Small intestine (tissue), 7 donors: Measurements from ENCODE around the gene MUC6. TPM values are rescaled to one million over a fixed set of nuclear protein-coding genes. Genes with fewer than 3 reads are reported as not detected.
A peak's percentile ranks its signal among the peaks of the same experiment; 100 is the strongest.

Source experiments
- DNase-seq, 2 donors: peaks; one replicate each; pipeline versions ENCODE4 v3.0.0 to v3.0.0-alpha.2; 2013
- FAIRE-seq: peaks from 2 replicates; lab custom pipeline; 2012; peaks lifted over from hg19 to GRCh38; lab: Jason Lieb, UNC
- H3K27ac ChIP-seq, 3 donors: one replicate each; pipeline ENCODE4 v1.5.1; 2013; ENCODE audit warnings: low read length in 2 of 3, mild to moderate bottlenecking in 2 of 3, control low read depth in 1 of 3, inconsistent platforms in 1 of 3, low read depth in 1 of 3, moderate library complexity in 1 of 3
- H3K27me3 ChIP-seq, 3 donors: one replicate each; pipeline ENCODE4 v1.6.1; 2013; ENCODE audit warnings: low read length in 3 of 3, inconsistent platforms in 1 of 3; ENCODE audit not compliant: control insufficient read depth in 3 of 3, insufficient read depth in 3 of 3
- H3K36me3 ChIP-seq, 3 donors: one replicate each; pipeline ENCODE4 v1.6.1; 2013; ENCODE audit warnings: low read length in 3 of 3, inconsistent platforms in 1 of 3, low read depth in 1 of 3, mild to moderate bottlenecking in 1 of 3, moderate library complexity in 1 of 3; ENCODE audit not compliant: control insufficient read depth in 3 of 3, insufficient read depth in 2 of 3
- H3K4me1 ChIP-seq, 3 donors: one replicate each; pipeline ENCODE4 v1.6.1; 2013; ENCODE audit warnings: low read length in 2 of 3, inconsistent platforms in 1 of 3, low read depth in 1 of 3, mild to moderate bottlenecking in 1 of 3, moderate library complexity in 1 of 3; ENCODE audit not compliant: control insufficient read depth in 3 of 3, insufficient read depth in 2 of 3
- H3K4me3 ChIP-seq, 3 donors: one replicate each; pipeline ENCODE4 v1.5.1; 2013; ENCODE audit warnings: low read length in 3 of 3, control low read depth in 1 of 3, inconsistent platforms in 1 of 3, low read depth in 1 of 3, mild to moderate bottlenecking in 1 of 3, moderate library complexity in 1 of 3
- H3K9me3 ChIP-seq, 2 donors: one replicate each; pipeline ENCODE4 v1.6.1; 2013; ENCODE audit warnings: low read depth in 1 of 2, low read length in 1 of 2; ENCODE audit not compliant: control insufficient read depth in 2 of 2, insufficient read depth in 1 of 2
- WGBS, 3 donors: extraction: QIAGEN DNeasy Blood & Tissue Kit; methylation state at CpG; one replicate each; pipeline ENCODE4 v1.1.7; 2013; 5-methylcytosine and 5-hydroxymethylcytosine counted together
- polyA plus RNA-seq, 4 donors: library from polyadenylated mRNA; stranded (reverse) in 3 of 4; unstranded in 1 of 4; fragments of 200-250 nt in 3 of 4; fragments of 120-200 nt in 1 of 4; gene quantifications; one replicate each; pipeline versions ENCODE4 v1.2.1 to v1.2.3, GENCODE V29; 2013
- donor health status: healthy with polysubstance abuse.
- donor health status: control.
- donor health status: control.
- donor health status: Bipolar disorder and iron deficiency.
- donor health status: healthy.

The MUC6 gene
- polyA plus RNA-seq, 4 donors: 0.09 to 0.34 (median 0.22) TPM; not detected in 1

DNA sequence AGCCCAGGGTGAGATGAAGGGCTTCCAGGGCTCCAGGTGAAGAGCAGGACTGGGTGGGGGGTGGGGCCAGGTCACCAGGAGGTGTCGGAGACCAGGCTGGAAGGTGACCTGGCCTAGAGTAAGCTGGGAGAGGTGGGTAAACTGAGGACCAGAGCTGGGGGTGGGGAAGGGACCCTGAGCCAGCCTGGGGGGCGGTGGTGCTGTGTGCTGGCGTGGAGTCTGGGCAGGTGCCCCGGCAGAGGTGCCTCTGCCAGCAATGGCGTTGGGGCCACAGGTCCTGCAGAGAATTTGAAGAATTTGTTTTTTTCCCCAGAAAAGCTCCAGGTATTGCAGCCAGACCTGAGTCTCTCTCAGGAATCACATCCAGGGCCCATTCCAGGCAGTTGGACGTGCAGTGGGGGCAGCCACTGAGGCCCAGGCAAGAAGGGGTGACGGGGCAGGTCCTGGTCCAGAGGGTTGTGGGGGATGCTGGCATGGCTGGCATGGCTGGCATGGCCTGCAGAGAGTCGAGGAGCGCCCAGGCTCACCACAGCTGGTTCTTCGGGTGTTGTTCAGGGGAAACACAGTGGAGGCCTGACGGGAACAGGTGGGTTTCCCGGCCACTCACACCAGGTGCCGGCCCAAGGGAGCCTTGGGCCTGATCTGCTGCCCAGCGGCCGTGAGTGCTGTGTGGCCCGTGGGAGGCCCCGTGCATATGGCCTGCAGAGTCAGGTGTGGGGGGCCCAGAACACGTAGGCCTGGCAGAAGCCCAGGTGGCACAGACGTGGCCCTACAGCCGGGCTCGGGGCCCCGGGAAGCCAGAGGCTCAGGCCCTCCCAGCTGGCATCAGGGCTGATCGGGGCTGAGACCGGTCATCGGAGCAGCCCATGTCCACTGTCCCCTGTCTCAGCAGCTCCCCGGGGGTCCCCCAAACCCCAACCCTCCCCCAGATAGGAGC, 6.4 kb upstream of the MUC6 start:
- peaks cover 0 to 3% (median 0%) of the 10 kb centered on the region in 3 donors for H3K27me3 ChIP-seq
- H3K9me3 ChIP-seq: no peaks in the 10 kb centered on the region
- 81 to 88% (median 85%) methylated on average over 24 to 26 of the region's 26 CpGs for WGBS, 3 donors
- DNase-seq: no peak
- no peaks in the 10 kb centered on the region for H3K36me3 ChIP-seq
- H3K4me3 ChIP-seq: no peak overlapping the region
- no peak for FAIRE-seq
- peaks cover 0 to 14% (median 0%) of the 10 kb centered on the region in 3 donors for H3K4me1 ChIP-seq
- H3K27ac ChIP-seq: no peak overlapping the region

DNA sequence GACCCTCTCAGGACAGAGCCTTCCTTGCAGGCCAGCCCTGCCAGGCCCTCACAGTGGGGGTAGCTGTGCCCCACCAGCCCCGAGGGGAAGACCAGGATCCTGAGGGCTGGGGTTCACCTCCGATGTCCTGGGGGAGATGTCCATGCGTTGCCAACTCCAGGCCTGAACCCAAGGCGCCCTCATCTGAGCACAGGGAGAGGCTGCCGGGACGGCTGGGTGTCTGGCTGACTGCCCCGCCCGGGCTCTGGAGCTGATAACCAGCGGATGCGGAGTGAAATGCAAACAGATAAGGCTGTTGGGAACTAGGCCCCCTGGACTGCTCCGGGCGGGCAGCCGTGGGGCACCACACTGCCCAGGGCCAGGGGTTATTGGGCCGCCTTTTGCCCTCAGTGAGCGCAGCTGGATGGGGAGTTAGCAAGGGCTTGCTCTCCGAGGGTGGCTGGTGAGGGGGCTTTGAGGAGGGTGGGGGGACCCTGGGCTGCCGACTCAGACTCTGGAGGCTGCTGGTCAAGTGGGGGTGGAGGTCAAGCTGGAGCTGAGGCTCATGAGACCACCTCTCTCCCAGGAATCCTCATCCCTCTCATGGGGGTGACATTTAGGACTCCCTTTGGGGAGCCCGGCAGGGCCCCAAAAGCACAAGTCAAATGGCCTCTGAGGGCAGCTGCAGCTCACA, 5.6 kb upstream of the MUC6 start:
- FAIRE-seq: no peak

DNA sequence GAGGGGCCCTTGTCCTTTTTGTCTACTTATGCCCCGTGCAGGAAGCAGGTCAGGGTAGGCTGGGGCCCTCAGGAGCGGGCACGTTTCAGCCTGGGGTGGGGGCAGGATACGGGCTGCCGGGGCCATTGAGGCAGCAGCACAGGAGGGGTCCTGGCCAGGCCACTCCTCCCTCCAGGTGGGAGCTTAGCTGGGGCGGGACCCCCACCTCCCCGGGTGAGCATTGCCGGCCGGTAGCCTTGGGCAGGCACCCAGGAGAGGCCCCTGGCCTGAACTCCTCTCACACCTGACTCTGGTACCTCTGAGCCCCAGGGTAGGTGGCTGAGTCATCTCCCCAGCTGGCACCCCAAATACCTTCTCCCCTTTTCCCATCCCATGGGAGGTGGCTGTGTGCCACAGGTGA, 5.0 kb upstream of the MUC6 start:
- DNase-seq: no peak
- H3K36me3 ChIP-seq: no peaks in the 10 kb centered on the region
- peaks cover 0 to 14% (median 0%) of the 10 kb centered on the region in 3 donors for H3K4me1 ChIP-seq
- peaks cover 0 to 7% (median 5%) of the 10 kb centered on the region in 3 donors for H3K27me3 ChIP-seq
- 23 to 71% (median 38%) methylated on average over 9 of the region's 9 CpGs for WGBS, 3 donors
- no peak overlapping the region for H3K27ac ChIP-seq
- no peaks in the 10 kb centered on the region for H3K9me3 ChIP-seq
- FAIRE-seq: no peak
- H3K4me3 ChIP-seq: no peak overlapping the region

More for the DNA sequence above, 5.6 kb upstream of the MUC6 start:
- Histone ChIP-seq H3K4me1 (peaks cover 0 to 14% (median 0%) of the 10 kb centered on the region in 3 donors), H3K36me3 (no peaks in the 10 kb centered on the region), H3K9me3 (no peaks in the 10 kb centered on the region), H3K27me3 (peaks cover 0 to 7% (median 0%) of the 10 kb centered on the region in 3 donors), H3K27ac (no peak overlapping the region), H3K4me3 (no peak overlapping the region)
- peak; percentile 53 to 66 for DNase-seq
- 19 to 53% (median 36%) methylated on average over 16 to 18 of the region's 18 CpGs for WGBS, 3 donors

DNA sequence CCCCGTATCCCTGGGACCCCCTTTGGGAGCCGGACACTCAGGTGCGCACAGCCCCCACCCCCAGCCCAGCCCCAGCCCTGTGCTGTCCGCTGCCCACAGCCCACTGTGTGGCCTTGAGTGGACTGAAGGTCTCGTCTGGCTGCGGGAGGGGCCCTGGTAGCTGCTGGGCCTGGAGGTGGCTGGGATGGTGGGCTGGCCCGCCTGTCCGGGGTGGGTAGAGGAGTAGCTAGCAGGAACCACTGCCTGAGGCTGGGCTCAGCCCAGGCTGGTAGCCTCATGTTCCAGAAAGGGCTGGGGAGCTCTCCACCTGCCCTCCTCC, 4.6 kb upstream of the MUC6 start:
- 72 to 83% (median 74%) methylated on average over 8 of the region's 8 CpGs for WGBS, 3 donors
- DNase-seq (no peak), FAIRE-seq (no peak)
- H3K27me3 ChIP-seq: peaks cover 0 to 7% (median 5%) of the 10 kb centered on the region in 3 donors
- H3K4me3 ChIP-seq: no peak overlapping the region
- H3K36me3 ChIP-seq: no peaks in the 10 kb centered on the region
- H3K9me3 ChIP-seq: no peaks in the 10 kb centered on the region
- H3K27ac ChIP-seq: no peak overlapping the region
- peaks cover 0 to 14% (median 0%) of the 10 kb centered on the region in 3 donors for H3K4me1 ChIP-seq

DNA sequence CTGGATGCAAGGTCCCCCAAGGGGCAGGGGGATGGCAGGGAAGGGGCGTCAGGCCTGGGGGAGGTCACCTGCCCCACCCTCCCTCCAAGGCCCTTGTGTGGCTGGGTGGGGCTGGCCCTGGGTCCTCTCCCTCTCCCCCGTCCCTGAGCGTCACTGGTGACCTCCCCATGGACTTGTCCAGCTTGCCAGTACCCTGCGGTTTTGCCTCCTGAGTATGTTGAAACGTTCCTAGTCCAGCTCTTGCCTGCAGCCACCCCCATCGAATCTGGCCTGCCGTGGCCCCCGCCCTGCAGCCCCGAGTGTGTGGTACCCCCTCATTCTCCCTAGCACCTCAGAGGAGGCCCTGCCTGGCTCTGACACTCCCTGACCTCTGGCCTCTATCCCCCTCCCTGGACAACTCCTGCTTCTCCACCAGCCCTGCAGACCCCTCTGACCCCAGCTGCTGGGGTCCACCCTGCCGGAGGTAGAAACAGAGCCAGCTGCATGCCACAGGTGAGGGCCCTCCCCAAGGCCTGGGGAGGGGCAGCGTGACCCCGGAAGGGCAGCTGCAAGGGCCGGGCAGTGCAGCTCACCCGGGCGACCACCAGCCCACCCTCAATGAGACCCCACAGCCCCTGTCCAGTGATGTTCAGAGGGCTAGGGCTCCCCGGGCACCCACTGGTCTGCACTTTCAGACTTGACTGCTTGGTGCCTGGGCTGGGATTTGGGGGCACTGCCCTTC, 4.1 kb upstream of the MUC6 start:
- H3K4me1 ChIP-seq: peaks cover 0 to 14% (median 0%) of the 10 kb centered on the region in 3 donors
- H3K27ac ChIP-seq: no peak overlapping the region
- no peaks in the 10 kb centered on the region for H3K9me3 ChIP-seq
- H3K36me3 ChIP-seq: no peaks in the 10 kb centered on the region
- 65 to 74% (median 73%) methylated on average over 11 to 16 of the region's 16 CpGs for WGBS, 3 donors
- DNase-seq (no peak), FAIRE-seq (no peak)
- peaks cover 0 to 7% (median 5%) of the 10 kb centered on the region in 3 donors for H3K27me3 ChIP-seq
- H3K4me3 ChIP-seq: no peak overlapping the region

DNA sequence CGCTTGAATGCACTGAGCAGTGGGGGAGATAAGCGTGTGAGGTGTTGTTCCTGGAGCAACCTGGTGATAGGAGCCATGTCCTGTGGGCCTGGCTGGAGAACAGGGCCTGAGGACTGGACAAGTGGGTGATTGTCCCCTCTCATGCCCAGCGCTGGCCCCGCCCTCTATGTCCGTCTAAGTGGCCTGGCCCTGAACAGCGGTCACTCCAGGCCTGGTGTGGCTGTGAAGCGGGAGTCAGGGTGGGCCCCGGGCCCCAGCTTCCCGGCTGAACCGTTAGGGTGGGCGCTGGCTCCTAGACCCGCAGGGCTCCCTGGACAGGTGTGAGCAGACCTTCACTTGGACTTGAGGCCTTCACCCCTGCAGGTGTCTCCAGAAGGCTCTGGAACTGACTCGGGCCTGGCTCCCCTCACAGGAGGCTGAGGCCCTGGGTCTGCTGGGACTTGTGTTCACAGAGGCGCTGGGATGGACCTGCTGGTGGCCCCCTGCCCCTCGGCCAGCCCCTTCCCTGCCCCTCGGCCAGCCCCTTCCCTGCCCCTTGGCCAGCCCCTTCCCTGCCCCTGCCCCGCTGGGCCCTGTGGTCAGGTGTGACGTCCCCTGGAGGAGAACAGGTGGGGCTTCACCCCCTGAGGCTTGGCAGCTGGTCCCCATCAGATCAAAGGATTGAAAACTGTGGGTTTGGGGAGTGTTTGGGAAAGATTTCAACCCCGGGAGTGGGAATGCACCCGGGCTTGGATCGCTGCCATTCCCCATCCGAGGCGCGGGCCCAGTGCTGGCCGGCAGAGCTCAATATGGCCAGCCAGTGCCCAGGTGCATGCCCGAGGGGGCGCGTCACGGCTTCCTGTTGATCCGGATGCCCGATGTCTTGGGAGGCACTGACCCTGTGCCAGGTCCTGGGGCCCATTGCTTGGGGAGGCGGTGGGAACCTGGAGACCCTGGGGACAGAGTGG, 3.2 kb upstream of the MUC6 start:
- Histone ChIP-seq H3K36me3 (no peaks in the 10 kb centered on the region), H3K9me3 (no peaks in the 10 kb centered on the region), H3K27me3 (peaks cover 0 to 7% (median 5%) of the 10 kb centered on the region in 3 donors), H3K27ac (no peak overlapping the region), H3K4me1 (peaks cover 0 to 14% (median 0%) of the 10 kb centered on the region in 3 donors), H3K4me3 (no peak overlapping the region)
- FAIRE-seq: no peak
- WGBS, 3 donors: 72 to 82% (median 73%) methylated on average over 31 to 32 of the region's 32 CpGs
- DNase-seq: no peak

DNA sequence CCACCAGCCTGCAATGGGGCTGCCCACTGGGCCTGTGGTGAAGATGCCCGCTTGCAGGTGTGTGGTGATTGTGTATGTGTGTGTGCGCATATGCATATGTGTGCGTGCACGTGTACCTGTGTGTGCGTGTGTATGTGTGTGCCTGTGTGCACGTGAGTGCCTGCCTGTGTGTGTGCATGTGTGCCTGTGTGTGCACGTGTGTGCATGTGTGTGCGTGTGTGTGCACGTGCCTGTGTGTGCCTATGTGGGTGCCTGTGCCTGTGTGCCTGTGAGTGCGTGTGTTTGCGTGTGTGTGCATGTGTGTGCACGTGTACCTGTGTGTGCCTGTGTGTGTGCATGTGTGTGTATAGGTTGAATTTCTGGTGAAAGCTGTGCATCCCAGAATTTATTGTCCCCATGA, 2.4 kb upstream of the MUC6 start:
- no peak overlapping the region for H3K4me3 ChIP-seq
- peaks cover 0 to 14% (median 0%) of the 10 kb centered on the region in 3 donors for H3K4me1 ChIP-seq
- 88 to 94% (median 93%) methylated on average over 12 of the region's 12 CpGs for WGBS, 3 donors
- FAIRE-seq: no peak
- H3K9me3 ChIP-seq: no peaks in the 10 kb centered on the region
- DNase-seq: no peak
- peaks cover 0 to 7% (median 5%) of the 10 kb centered on the region in 3 donors for H3K27me3 ChIP-seq
- H3K36me3 ChIP-seq: no peaks in the 10 kb centered on the region
- H3K27ac ChIP-seq: no peak overlapping the region
